Esophagus mucosa (tissue), 1 donor: Measurements from ENCODE around the gene ZNF396. TPM values are rescaled to one million over a fixed set of nuclear protein-coding genes. Genes with fewer than 3 reads are reported as not detected.

Experiments
- ATAC-seq: fragments of 200-7000 bp; cut with Tn5 transposase; one replicate; pipeline ENCODE4 v1.9.1; 2020
- total RNA-seq: library from RNA; stranded (reverse); gene quantifications from one replicate; pipeline ENCODE4 v1.2.4, GENCODE V29; 2023
- donor health status: DM: yes; HTN: yes; CAD: no.

The ZNF396 gene
- 0.80 TPM for total RNA-seq

GRCh38 chr18:35376742-35377695 lies at the start of gene ZNF396:
ZNF396 (minus strand) TSS chr18:35377337; CDS start chr18:35374292, 3,045 bp downstream.
- peak; percentile 81 for ATAC-seq

DNA sequence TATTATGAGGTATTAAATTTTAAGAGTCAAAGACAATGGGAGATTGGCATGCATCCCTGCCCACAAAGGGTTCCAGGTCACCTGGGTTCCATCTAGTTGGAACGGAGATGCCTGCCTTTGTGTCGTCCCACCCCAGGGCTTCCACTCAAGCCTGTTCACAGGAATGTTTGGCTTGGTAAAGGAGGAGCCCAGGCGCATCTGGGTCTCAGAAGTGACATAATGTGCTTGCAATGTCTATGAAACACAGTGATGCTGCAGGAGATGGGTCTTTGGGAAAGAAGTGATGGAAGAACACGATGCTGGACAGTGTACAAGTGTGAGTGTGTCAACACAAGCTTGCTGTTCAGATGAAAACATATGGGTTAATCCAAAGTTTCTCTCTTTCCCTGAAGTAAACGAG lies 49.6 kb upstream of the ZNF396 start:
- no peak for ATAC-seq

DNA sequence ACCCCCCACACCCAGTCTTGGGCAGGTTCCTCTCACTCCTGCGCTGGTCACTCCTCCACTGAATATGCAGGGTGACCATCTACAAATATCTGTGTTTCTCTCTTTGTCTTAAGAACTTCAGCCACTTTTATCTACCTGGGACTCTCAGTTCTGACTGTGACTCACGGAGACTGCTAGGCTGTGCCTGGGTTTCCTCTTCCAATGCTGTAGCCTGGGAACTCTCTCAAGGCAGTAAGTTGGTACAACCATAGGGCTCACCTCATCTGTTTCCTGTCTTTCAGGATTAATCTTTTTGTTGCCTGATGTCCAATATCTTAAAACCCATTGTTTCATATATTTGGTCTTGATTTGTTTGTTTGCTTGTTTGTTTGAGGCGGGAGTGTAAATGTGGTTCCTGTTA lies 47.2 kb upstream of the ZNF396 start:
- ATAC-seq = peak; percentile 57

GRCh38 chr18:35422237-35422636 lies 45.1 kb upstream of the ZNF396 start:
- ATAC-seq = no peak

DNA sequence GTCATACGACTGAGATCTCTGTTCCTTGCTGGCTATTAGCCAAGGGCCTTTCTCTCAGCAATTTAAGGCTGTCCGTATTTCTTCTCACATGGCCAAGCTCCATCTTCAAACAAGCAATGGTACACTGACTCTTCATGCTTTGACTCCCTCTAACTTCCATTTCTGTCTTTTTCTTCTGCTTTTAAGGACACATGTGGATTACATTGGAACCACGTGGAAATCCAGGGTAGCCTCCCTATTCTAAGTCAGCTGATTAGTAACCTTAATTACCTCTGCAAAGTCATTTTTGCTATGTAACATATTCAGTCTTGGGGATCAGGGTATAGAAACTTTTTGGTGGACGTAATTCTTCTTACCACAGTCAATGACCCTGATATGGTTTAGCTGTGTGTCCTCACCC lies 41.5 kb upstream of the ZNF396 start:
- no peak for ATAC-seq

GRCh38 chr18:35417223-35417622 lies 40.1 kb upstream of the ZNF396 start:
- ATAC-seq = no peak

- no peak for ATAC-seq
Measured at GRCh38 chr18:35415511-35416073, 38.5 kb upstream of the ZNF396 start.

- ATAC-seq = no peak
Measured at GRCh38 chr18:35413163-35413511, 36.0 kb upstream of the ZNF396 start.

DNA sequence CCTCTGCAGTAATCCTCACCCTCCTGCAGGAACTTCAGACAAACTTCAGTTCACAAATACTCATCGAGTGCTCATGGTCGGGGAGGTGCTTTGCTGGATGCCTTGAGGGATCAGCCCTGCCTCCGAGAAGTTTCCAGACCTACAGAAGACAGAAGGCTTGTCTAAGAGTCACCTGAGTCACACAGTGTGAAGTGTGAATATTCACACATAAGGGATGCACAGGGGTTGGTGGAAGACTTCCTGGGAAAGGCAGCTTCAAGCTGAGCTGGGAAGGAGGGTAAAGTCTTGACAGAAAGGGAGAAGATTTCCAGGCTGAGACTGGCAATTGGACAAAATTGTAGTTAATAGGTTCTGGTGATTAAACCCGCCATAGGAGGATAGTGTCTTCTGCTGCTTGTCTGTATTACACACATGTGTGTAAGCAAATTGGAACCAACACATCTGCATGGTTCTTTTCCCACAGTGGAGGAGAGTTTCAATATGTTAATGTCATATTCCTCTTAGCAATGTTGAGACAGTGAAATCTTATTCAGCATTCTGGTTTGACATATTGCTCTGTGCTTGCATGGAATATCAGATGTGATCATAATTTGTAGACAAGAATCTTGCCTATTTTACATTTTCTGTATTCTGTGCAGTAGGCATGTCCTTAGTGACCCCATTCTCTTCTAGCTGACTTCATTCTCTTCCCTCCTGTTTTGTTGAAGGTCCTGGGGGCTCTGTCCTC lies 34.7 kb upstream of the ZNF396 start:
- ATAC-seq = peak; percentile 24

DNA sequence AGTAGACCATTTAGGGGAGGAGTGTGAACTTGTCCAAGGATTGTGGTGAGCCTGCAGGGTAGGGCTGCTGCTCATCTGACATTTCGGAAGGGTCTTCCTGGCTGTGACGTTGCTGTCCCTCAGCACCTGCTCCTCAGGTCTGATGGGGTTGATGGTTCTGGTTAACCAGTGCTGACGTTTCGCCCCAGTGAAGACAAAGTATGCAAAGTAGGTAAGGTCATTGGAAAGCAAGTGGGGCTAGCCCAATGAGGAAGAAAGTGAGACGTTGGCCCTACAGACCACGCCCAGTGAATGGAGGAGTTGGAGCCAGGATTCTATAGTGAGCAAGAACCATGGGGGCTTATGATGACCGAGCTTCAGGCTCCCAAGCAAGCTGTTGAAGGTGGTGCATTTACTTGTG lies 33.4 kb upstream of the ZNF396 start:
- peak; percentile 63 for ATAC-seq

- ATAC-seq = peak; percentile 70
Measured at GRCh38 chr18:35409911-35410310, 32.8 kb upstream of the ZNF396 start.

DNA sequence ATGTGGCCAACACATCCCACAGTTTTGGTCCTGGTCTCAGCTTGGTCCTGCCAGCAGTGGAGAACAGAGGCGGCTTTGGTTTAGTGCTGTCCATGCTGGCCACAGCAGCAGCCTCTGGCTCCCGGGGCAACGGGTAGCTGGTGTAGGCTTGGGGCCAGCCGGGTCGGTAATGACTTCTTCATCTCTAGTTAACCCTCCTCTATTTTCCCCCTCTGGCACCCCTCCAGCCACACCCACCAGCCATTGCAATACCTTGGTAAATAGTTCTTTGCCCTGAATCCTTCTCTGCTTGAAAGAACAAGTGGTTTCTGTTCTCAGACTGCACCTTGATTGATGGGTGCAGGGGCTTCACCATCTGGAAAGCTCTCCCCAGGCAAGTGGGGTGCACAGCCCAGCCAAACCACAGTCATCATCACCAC lies 31.7 kb upstream of the ZNF396 start:
- no peak for ATAC-seq

GRCh38 chr18:35407871-35408481 lies 30.8 kb upstream of the ZNF396 start:
- peak; percentile 30 for ATAC-seq

DNA sequence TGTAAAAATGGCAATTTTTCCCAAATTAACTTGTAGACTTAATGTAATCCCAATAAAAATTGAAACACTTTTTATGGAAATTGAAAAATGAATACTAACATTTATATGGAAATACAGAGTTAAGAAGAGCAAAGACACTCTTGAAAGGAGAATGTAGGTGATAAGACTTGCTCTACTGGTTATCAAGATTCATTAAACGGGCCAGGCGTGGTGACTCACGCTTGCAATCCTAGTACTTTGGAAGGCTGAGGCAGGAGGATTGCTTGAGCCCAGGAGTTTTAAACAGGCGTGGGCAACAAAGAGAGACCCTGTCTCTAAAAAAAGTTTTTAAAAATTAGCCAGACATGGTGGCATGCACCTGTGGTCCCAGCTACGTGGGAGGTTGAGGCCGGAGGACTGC lies 29.5 kb upstream of the ZNF396 start:
- ATAC-seq = no peak

GRCh38 chr18:35397976-35398375 lies 20.8 kb upstream of the ZNF396 start:
- no peak for ATAC-seq

GRCh38 chr18:35393716-35394115 lies 16.6 kb upstream of the ZNF396 start:
- no peak for ATAC-seq

DNA sequence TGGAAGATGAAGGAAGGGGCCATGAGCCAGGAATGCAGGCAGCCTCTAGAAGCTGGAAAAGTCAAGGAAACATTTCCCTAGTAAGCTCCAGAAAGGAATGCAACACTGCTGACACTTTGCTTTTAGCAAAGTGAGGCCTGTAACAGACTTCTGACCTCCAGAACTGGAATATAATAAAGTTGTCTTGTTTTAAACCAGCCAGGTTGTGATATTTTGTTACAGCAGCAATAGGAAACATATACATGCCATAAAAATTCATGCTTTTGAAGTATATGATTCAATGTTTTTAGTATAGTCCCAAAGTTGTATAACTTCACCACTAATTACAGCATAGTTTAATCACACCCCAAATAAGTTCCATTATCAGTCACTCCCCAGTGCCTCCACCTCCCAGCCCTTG lies 15.2 kb upstream of the ZNF396 start:
- no peak for ATAC-seq

DNA sequence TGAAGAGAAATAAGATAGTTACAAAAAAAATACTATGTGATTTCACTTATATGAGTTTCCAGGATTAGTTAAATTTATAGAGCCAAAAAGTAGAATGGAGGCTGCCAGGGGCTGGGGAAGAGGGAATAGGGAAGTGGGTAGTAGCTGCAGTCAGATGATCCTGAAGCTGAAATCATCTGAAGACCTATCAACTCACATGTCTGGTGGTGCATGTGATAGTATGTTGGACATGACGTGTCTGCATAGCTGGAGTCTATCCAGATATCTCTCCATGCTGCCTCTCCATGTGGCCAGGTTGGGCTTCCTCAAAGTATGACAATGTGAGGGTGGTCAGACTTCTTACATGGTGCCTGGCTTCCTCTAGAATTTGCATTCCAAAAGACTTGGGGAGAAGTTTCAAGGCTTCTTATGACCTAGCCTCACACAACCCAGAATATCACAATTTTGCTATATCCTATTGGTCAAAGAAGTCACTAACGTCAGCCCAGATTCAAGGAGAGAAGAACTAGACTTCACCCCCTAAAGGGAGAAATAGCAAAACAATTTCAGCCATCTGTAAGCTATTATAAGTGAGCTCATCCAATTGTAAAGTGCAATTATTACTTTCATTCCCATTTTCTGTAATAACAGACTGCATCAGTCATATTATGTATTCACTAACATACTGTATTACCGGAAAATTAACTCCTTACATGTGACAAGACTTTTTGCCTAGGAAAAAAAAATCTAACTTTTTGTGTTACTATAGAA lies 14.0 kb upstream of the ZNF396 start:
- no peak for ATAC-seq

DNA sequence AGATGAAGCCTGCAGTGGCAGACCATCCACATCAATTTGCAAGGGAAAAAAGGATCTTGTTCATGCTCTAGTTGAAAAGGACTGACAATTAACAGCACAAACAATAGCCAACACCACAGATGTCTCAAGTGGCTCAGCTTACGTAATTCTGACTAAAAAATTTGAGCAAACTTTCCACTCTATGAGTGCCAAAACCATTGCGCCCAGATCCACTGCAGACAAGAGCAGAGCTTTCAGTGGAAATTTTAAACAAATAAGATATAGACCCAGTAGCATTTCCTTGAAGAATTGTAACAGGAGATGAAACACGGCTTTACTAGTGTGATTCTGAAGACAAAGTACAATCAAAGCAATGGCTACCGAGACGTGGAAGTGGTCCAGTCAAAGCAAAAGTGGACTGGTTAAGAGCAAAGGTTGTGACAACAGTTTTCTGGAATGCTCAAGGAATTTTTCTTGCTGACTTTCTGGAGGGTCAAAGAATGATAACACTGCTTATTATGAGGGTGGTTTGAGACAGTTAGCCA lies 12.0 kb upstream of the ZNF396 start:
- ATAC-seq = no peak

DNA sequence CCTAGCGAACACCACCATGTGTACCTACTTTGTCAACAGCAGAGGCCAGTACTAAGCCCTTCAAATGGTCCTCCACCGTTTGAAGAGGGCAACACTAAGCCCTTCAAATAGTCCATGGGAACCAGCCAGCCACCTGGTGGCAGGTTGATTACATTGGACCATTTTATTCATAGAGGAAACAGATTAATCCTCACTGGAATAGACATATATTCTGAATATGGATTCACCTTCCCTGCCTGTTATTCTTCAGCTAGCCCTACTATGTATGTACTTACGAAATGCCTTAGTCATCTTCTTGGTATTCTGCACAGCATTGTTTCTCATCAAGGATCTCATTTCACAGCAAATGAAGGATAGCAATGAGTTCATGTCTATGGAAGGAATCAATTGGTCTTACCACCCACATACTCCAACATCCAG lies 10.0 kb upstream of the ZNF396 start:
- peak; percentile 37 for ATAC-seq

- ATAC-seq = peak; percentile 92
Measured at GRCh38 chr18:35386600-35387100, 9.5 kb upstream of the ZNF396 start.

DNA sequence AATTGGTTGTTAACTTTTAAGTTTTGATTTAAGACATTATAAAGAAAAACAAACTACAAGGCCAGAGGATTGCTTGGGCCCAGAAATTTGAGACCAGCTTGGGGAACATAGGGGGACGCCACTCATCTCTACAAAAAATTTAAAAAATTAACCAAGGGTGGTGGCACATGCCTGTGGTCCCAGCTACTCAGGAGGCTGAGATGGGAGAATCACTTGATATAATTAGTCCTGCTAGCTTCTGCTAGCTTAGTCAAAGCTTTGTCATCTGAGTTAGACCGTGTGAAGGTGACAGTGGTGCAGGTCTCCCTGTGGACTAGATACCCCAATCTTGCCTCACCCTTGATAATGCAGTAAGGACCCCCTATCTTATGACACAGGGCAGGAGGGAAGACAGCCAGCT lies 6.0 kb upstream of the ZNF396 start:
- ATAC-seq = no peak
